ENCODE measurements around the gene B4GALT3.

DNA sequence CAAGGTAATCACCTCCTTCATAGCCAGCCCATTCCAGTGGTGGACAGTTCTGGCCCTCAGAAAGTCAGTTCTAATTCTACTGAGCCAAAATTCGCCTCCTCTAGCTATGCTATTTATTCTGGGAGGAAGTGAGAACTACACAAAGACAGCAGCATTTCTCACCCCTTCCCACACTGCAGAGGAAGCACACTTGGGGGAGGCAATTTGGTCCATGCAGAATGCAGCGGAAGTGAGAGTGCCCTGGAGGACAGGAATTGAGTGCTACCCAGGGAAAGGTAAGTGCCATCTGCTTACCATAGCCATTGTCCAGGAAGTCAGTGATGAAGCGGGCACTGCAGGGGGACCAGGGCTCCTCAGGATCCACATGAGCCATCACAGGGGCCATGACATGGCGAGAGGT, 17.9 kb upstream of the B4GALT3 start:
- TF ChIP-seq, protein P1, sequence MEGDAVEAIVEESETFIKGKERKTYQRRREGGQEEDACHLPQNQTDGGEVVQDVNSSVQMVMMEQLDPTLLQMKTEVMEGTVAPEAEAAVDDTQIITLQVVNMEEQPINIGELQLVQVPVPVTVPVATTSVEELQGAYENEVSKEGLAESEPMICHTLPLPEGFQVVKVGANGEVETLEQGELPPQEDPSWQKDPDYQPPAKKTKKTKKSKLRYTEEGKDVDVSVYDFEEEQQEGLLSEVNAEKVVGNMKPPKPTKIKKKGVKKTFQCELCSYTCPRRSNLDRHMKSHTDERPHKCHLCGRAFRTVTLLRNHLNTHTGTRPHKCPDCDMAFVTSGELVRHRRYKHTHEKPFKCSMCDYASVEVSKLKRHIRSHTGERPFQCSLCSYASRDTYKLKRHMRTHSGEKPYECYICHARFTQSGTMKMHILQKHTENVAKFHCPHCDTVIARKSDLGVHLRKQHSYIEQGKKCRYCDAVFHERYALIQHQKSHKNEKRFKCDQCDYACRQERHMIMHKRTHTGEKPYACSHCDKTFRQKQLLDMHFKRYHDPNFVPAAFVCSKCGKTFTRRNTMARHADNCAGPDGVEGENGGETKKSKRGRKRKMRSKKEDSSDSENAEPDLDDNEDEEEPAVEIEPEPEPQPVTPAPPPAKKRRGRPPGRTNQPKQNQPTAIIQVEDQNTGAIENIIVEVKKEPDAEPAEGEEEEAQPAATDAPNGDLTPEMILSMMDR (conservative IDR thresholded peaks at IDR 0.05 in 1 of 2, IDR thresholded peaks at IDR 0.05 in 1 of 2; ENCODE audit: low read depth in 1 of 2, low read length in 2 of 2), result no peak
- no peak for TF ChIP-seq EZH2 (IDR thresholded peaks at IDR 0.05; ENCODE audit: low read length, missing control alignments)

All from fibroblast of lung (primary cell).